ENCODE measurements around the gene TNNC2.
A peak's percentile ranks its signal among the peaks of the same experiment; 100 is the strongest.
"Not testable (repeated sequence)": the region's sequence is repeated elsewhere in the genome, so short reads cannot be mapped to it uniquely, and the experiment has no call there.

TNNC2 gene

GRCh38 chr20:45848421-45848820 is 21.3 kb upstream of the TNNC2 start:
- DNase-seq, result no peak

- DNase-seq, result no peak
Measured at GRCh38 chr20:45845452-45845851, 18.3 kb upstream of the TNNC2 start.

GRCh38 chr20:45843506-45843905 is 16.4 kb upstream of the TNNC2 start:
- DNase-seq, result no peak

GRCh38 chr20:45842169-45842812 is 15.2 kb upstream of the TNNC2 start:
- peak; percentile 33 to 51 (median 35) for DNase-seq

- DNase-seq, result no peak
Measured at GRCh38 chr20:45841407-45842129, 14.5 kb upstream of the TNNC2 start.

GRCh38 chr20:45840700-45841198 is 13.6 kb upstream of the TNNC2 start:
- DNase-seq, result no peak

GRCh38 chr20:45836841-45837240 is 9.7 kb upstream of the TNNC2 start:
- DNase-seq, result no peak

- peak in 2 of 3 donors; percentile 20 to 35 for DNase-seq
Measured at GRCh38 chr20:45835825-45836224, 8.7 kb upstream of the TNNC2 start.

- peak; percentile 31 to 69 (median 59) for DNase-seq
Measured at GRCh38 chr20:45835329-45835765, 8.2 kb upstream of the TNNC2 start.

GRCh38 chr20:45834797-45835161 is 7.7 kb upstream of the TNNC2 start:
- DNase-seq, result no peak

- peak in 2 of 3 donors; percentile 23 to 42 for DNase-seq
Measured at GRCh38 chr20:45833883-45834796, 7.0 kb upstream of the TNNC2 start.

- peak; percentile 84 to 87 (median 86) for DNase-seq
Measured at GRCh38 chr20:45833030-45833882, 6.1 kb upstream of the TNNC2 start, which contains the start of gene SNX21. Gene SNX21, plus strand, starts transcription at chr20:45833799. Its CDS starts 121 bp downstream, at chr20:45833920.

GRCh38 chr20:45832619-45833018 is 5.5 kb upstream of the TNNC2 start:
- no peak for DNase-seq

- DNase-seq, result not testable (repeated sequence)
Measured at GRCh38 chr20:45829673-45830106, 2.6 kb upstream of the TNNC2 start.

GRCh38 chr20:45828589-45828988 is 1.5 kb upstream of the TNNC2 start:
- no peak for DNase-seq

- DNase-seq, result no peak
Measured at GRCh38 chr20:45827712-45828111, 600 bp upstream of the TNNC2 start.

- peak in 1 of 3 donors; percentile 17 for DNase-seq
Measured at GRCh38 chr20:45826381-45827019, 612 bp downstream of the TNNC2 start.

- peak; percentile 49 to 65 (median 56) for DNase-seq
Measured at GRCh38 chr20:45823949-45824835, 2.9 kb downstream of the TNNC2 start.

- peak in 1 of 3 donors; percentile 23 for DNase-seq
Measured at GRCh38 chr20:45822857-45823256, 4.3 kb downstream of the TNNC2 start.

GRCh38 chr20:45821947-45822346 is 5.2 kb downstream of the TNNC2 start:
- DNase-seq, result no peak

Data from suppressor macrophage treated with lipopolysaccharide for 1 hour (primary cell).